ENCODE results near the gene MYO1B. TPM values are rescaled to one million over a fixed set of nuclear protein-coding genes. Genes with fewer than 3 reads are reported as not detected.

MYO1B gene
- 2.0 and 2.5 TPM in 2 replicates for total RNA-seq (2014; rRNA removed; shearing (Covaris generic))

DNA sequence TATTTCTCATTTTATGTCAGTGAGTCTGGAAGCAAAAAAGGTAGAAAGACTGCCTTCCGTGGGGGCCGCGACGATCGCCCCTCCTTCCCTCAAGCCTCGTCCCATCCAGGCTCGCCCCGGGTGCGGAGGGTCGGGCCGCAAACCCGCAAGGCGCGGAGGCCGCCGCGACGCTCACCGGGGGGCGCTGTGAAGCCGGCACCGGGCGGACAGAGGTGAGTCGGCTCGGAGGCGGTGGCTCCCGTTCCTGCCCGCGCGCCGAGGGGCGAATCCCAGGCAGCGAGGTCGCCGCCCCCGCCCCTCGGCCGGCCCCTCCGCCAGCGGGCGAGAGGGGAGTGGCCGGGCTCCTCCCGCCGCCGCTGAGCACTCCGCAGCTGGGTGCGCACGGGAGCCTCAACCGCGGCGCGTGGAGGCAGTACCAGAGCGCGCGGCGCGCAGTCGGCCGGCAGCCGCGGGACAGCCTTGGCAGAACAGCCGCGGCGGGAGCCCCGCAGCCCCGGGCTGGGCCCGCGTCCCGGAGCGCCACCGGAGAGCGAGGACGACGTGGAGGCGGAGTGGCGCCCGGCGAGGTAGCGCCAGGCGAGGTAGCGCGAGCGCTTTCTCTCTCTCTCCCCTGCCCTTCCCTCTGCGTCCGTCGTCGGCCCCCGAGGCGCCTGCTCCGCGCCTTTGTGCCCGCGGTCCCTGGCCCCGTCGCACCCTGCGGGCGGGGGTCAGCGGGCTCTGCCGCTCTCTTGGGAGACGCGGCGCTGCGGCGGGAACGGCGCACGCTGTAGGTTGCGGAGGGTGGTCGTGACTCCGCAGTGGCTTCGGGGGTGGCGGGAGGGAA lies at the start of gene MYO1B:
TSS of gene MYO1B (plus strand) at position 359 of the 823 bp plus-strand sequence. CDS start 31,492 bp downstream, outside the sequence.
- DNase-seq (ENCODE audit: low spot score), result peak; percentile 54

DNA sequence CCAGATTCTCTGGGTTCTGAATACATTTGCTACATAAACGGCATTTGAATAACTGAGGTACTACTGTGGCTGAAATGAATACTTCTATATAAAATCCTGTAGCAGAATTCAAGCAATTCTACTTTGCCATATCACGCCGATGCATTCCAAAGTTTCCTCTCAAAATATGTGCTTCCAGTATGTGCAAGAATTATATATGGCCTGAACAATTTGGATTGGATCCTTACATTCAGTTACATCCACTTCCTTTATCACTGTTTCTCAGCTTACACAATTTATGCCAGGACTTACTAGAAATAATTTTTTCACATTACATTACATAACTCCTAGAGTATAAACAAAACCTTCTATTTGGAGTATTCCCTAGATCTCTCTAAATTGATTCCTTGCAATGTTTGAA lies 48.1 kb upstream of the MYO1B start:
- no peak for DNase-seq (ENCODE audit: low spot score)

DNA sequence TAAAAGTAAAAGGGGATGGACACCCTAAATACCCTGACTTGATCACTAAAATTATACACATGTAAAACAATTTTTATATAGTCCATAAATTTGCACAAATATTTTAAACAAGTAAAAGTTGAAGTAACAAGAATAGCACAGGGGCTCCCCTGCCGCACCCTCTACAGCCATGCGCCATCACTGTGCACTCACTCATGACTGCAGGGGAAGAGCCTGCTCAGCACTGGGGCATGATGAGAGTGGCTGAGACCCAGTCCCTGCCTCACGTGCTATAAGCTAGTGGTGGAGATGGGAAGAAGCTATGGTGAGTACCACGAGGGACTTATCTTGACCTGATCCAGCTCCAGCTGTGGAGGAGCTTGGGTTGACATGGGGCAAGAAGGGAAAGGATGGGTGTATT lies 46.9 kb upstream of the MYO1B start:
- DNase-seq (ENCODE audit: low spot score), result no peak

DNA sequence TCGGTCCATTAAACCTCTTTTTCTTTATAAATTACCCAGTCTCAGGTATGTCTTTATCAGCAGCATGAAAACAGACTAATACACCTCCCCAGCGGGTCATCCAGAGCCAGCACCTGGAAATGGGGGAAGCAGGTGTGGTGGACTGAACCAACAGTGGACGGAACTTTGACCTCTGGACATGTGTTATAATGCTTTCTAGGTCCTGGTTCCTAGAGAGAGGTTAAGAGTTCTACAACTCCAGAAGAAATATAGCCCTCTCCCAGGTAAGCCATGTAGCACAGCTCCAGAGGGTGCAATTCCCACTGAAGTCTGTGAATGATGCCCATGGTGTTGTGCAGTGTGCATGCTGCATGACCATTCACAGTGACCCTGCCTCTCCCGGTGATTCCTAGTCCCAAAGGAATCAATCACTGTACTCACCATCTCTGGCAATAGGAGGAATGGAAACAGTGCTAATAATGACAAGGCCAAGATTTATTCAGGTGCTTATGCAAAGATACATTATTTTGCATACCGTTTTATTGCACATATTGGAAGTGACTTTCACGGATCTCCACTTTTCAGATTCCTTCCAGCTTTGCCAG lies 45.2 kb upstream of the MYO1B start:
- DNase-seq (ENCODE audit: low spot score), result no peak

DNA sequence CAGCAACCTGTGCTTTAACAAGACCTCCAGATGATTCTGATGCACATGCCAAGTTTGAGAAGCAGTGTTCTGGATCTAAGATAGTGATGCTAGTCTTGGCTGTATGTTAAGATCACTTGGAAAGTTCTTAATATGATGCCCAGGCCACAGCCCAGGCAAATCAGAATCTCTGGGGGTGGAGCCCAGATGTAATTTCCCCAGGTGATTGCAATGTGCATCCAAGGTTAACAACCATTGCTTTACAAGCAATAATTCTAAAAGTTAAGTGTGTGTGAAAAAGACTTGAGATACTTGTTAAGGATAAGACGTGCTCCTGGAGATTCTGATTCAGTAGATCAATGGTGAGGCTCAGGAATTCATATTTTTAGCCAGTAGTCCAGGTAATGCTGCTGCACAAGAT lies 44.3 kb upstream of the MYO1B start:
- DNase-seq (ENCODE audit: low spot score), result no peak

DNA sequence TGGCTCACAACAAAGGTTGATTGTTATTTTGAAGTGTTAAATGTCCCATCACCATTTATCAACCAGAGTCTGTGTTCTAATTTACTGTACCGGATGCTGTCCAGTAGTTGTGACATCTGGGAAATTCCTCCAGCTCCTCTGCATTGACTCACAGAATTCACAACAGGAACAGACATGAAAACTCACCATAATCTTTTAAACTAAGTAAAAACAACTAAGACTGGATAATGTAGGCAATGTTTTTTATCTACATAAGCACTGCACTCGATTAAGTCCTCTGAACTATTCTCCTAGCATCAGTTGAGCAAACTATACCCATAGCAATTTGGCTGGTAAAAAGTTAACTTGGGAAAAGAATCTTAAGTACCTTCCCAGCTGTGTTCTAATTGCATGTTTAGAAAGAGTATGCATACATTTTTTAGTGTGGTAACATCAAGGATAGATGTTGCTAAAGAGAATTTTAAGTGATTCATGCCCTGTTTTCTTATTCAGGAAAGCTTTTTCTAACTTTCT lies 42.9 kb upstream of the MYO1B start:
- no peak for DNase-seq (ENCODE audit: low spot score)

DNA sequence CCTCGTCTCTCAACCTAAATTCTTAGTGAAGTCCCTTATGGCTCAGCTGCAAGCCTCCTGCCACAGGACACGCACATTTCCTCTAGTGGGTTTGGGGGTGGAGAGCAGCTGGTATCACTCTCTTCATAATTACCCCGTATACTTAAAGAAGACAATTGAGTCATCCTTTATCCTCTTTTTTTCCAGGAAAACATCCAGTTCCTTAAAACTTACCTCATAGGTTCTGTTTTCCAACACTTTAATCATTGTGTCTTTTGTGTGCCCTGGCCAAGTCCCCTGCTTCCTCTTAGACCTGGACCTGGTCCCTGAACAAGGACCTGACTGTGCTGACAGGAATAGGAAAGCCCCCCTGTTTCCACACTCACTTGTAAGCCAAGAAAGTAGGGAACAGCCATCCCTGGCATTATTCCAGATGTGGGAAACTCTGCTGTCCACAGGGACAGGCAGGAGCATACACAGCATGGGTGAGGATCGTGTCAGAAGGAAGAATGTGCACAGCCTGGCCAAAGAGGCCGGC lies 42.3 kb upstream of the MYO1B start:
- no peak for DNase-seq (ENCODE audit: low spot score)

DNA sequence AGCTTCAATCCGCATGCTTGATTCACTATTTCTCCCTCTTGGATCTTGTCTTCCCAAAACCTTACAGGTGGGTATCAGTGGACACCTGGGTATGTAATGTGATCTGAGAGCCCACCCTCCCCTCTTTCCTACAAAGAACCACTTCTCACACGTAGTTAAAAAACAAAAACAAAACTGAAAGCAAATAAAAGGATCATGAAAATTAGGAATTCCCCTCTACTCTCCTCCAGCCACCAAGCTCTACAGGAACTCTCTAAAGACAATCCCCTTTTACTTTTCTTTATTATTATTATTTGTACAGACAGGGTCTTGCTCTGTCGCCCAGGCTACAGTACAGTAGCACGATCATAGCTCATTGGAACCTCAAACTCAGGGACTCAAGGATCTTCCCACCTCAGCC lies 40.8 kb upstream of the MYO1B start:
- DNase-seq (ENCODE audit: low spot score), result no peak

DNA sequence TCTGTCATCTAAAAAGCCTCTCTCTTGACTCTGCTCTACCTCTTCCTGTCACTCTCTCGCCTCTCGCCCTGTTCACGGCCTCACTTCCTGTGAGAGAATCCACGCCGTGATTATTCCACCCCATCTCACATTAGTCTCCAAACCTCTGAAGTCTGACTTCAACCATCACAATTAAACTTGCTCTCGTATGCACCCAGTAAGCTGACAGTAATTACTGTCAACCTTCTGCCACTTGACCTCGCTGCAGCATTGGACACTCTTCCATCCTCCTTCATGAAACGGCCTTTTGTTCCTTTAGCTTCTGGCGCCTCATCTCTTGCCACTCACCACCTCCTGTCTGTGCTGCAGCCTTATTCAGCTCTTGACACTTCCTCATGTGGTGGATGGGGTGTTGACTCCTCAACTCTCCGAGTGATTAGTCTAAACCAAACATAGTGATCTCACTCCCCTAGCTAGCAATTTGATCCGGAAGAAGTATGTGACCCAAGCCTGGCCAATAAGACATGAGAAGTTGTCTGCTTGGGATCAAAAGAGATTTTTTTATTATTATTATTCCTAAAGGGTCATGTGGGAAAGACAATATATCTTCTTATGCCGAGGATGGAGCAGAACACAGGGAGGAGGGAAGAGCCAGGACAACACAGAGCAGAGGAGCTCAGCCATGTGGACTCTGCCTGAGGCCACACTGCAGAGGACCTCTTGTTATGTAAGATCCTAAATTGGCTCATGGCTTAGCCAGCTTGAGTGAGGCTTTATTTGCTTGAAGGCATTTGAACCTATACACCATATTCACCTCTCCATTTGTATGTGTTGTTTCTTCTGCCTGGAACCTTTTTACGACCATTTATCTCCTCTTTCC lies 38.4 kb upstream of the MYO1B start:
- DNase-seq (ENCODE audit: low spot score), result no peak

DNA sequence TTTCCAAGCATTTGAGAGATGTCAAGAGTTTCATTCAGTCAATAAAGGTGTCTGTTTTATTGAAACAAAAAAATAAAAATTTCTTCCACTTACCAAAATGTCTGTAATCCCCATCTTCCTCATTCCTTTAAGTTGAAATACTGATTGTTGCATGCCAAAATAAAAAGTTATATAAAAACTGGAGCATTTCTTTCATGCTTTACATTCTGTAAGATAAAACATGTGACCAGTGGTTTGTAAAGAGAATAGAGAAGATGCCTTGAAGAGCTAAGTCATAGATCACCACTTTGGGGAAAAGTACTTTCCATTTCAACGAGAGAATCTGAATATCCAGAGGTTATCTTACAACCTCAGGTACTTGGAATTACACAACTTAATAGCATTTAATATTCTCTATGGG lies 35.9 kb upstream of the MYO1B start:
- DNase-seq (ENCODE audit: low spot score), result no peak

DNA sequence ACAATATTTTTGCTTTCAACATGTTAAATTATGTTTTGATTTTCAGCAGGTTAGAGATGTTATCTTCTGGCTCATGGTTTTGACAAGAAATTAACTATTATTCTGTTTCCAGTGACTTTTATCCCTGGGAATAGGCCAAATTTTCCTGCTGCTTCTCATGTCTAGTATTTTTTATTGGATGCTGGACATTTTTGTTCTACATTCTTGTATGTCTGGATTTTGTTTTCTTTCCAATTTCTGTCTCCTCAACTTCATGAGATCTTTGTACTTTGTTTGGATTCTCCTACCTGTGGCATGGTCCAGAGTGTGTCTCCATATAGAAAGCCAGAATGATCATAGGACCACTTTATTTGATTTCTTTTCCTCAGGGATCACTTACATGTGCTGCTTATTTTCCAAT lies 33.1 kb upstream of the MYO1B start:
- no peak for DNase-seq (ENCODE audit: low spot score)

DNA sequence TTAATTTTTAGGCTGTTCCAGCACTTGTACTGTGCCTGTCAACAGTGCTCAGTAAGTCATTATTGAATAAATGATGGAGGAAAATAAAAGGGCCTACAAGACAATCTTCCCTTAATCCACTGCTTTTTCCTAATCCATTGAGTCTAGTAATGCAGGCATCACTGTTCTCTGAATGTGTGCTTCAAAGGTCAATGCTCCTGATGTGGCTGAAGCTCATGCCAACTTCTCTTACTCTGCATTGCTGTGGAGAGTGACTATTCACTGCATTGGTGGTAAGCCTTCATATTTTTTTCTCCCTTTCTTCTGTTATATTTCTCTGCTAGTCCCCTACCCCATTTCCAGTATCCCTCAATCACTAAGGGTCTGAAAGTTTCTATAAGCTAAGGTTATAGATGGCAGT lies 31.9 kb upstream of the MYO1B start:
- DNase-seq (ENCODE audit: low spot score), result no peak

DNA sequence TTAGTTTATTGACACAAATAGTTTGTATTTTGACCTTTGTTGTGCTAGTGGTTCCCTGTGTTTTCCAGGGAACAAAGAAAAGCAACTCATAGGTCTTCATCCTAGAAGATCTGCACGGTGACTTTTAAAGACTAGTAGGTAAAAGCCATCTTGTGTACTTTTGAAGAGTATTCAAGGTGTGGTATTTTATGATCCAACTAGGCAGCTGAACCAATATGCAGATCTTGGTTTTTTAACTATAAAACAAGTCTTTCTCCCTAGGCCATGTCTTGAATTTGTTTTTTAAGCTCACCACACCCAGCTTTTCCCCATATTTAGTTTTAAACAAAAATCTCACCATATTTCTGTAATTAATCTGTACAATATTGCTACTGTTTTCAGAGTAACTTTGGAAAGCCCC lies 30.0 kb upstream of the MYO1B start:
- DNase-seq (ENCODE audit: low spot score), result no peak

DNA sequence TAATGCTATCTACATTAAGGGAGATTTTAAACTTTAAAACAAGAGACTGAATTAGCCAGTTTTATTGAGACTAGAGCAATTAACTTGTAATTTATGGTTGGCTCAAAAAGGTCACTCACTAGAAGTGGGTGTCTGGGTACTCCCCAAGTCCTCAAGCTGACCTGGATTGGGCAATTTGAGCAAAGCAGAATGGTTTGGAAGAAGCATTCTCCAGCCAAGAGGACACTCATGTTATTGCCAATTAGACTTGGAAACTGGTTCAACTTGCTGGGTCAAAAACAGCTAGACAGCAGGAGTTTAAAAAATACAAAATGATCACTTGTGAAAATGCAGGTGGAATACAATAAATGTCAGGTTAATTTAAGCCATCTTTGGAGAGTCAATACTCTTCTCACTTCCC lies 29.5 kb upstream of the MYO1B start:
- no peak for DNase-seq (ENCODE audit: low spot score)

DNA sequence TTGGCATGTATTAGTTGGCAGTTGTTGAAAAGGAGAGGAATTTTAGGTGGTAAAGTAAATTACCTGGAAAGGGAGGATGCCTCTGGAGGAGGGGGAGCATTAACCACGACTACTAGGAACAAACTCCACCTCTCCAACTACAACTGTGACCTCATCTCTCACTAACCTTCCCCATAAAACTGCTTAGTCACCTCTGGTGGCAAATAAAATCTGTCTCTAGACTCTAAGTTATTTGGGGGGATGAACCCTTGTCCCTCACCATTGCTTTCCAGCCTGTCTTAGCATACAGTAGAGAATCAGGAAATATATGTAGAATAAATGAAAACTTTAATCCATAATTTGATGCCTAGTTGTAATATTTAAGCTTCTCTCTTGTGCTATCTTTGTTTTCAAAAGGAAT lies 27.6 kb upstream of the MYO1B start:
- peak; percentile 70 for DNase-seq (ENCODE audit: low spot score)

DNA sequence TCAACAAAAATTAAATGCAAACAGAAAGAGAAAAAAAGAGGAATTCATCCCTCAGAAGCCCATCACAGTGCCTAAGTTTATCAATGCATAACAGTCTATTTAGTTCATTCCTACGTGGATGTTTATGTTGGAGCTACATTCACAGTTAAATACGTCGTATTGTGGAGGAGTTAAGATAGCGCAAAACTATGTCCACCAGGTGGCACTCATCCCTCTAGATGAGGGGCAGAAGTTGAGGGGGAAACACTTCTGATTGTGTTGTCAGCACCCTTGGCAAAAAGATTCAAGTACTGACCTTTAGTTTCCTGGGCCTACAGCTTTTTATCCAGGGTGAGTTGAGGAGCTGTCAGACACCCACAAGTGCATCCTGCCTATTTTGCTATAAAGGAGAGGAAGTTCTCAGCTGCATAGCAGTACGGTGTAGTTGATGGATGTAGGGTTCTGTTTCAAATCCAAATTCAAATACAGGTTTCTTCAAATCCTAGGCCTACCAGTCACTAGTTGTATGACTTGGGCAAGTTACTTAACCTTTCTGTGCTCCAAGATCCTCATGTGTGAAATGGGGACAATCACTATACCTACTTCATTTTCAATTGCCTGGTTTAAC lies 26.8 kb upstream of the MYO1B start:
- peak; percentile 77 for DNase-seq (ENCODE audit: low spot score)

DNA sequence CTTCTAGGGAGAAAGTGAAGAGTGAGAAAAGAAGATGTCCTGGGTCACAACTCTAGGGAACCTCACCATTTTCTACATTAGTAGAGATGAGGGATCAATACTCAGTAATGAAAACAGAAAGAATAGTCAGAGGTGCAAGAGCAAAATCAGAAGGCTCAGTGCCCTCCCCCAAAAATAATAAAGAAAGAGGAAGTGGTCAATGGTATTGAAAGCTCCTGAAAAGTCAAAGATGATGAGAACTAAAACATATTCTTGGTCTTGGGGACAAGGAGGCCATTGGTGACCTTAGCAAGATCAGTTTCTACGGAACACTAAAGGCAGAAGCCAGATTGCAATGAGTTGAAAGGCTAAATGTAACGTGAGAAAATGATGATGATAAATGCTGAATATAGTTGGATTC lies 24.5 kb upstream of the MYO1B start:
- DNase-seq (ENCODE audit: low spot score), result no peak

DNA sequence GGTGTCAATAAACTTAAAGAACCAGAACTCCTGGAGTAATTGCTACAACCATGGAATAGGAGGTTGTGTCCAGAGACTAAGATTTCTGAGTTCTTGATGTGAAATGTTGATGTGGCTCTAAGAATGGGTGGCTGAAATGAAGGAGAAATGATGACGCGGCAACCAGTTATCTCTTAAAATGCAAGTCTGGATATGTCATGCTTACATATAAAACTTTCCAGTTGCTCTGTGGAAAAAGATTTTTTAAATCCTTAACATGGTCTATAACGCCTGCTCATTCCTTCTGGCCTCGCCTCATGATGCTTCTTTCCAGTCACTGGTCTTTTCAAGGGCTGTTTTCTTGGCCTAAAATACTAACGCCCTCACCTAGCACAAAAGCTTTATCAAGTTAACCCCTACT lies 23.5 kb upstream of the MYO1B start:
- no peak for DNase-seq (ENCODE audit: low spot score)

DNA sequence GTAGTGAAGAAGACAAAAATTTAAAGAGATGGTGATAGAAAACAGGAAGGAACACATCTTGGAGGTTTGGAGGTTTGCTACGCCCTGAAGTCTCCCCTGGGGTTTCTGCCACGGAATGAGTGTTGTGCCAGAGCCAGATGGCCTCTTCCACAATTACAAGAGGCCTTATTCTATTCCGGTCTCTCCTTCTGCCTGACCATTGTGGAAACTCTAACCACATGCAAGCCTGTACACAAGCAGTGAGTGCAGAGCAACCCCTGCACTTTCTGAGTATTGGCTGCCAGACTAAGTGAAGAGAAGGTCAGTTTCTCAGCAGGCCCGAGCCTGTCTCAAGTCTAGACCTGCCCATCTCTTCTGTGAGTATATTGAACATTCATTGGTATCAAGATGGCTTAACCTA lies 22.7 kb upstream of the MYO1B start:
- no peak for DNase-seq (ENCODE audit: low spot score)

DNA sequence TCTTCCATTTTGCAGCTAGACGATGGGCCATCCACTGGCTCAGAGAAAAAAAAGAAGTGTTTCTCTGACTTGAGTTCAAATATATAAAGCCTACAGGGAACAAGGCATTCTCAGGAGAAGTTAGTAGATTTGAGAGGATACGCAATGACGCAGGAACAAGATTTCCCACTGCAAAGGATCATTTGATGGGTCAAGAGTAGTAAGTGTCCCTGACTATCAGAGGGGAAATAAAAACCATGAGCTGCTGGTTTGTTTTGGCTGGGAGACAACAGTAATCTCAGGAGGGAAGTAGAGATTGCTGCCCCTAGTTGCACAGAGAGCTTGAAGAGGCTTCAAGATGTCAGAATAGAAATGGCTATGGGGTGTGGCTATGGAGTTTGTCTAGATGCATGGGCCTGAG lies 22.3 kb upstream of the MYO1B start:
- DNase-seq (ENCODE audit: low spot score), result no peak

DNA sequence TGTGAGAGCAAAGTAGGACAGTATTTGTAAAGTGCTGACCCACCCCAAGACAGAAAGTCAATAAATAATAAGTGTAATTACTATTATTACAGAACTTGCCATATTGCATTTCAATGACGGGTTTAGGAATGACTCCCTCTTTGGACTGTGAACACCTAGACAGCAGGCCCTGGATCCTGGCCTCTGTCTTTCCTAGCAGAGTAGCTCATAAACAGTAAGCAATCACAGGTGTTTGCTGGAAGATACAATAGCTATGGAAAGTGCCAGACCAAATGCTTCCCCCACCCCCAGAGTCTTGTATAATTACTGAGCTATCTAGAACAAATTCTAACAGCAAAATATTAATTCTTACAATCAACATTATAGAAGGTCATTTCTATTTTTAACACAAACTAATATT lies 20.1 kb upstream of the MYO1B start:
- no peak for DNase-seq (ENCODE audit: low spot score)

DNA sequence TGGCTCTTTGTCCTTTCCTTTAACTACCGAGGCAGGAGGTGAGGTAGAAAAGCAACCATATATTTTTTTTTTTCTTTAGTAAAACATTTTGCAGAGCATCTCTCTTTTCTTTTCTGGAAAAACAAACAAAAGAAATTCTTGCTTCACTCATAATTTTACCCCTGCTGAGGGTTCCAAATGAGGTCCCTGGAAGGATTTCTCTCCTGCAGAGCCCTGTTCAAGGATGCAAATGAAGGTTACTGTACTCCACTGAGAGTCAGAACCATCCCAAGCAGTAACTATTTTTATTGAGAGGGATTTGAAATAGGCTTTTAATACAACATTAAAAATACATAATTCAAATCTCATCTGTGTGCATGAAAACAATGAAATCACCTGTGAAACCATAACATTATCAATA lies 19.5 kb upstream of the MYO1B start:
- DNase-seq (ENCODE audit: low spot score), result no peak

Data from HT-29 (cell line).